ENCODE measurements around the gene GDPGP1. TPM values are rescaled to one million over a fixed set of nuclear protein-coding genes. Genes with fewer than 3 reads are reported as not detected.
"Not testable (repeated sequence)": the region's sequence is repeated elsewhere in the genome, so short reads cannot be mapped to it uniquely, and the experiment has no call there.

GDPGP1 gene
- total RNA-seq, 3 donors from 2014 or later (not counting 1 experiment from before 2014, with no cell fraction given), result 7.8 to 11.1 (median 9.5) TPM

- H3K36me3 Mint-ChIP-seq; H3K4me3 Mint-ChIP-seq; H3K27ac ChIP-seq (ENCODE audit: low read length); H3K9me3 ChIP-seq (ENCODE audit: control insufficient read depth, insufficient read depth, low read length); H3K27me3 ChIP-seq (ENCODE audit: control insufficient read depth, insufficient read depth, low read length); H3K36me3 ChIP-seq (ENCODE audit: control insufficient read depth, insufficient read depth, low read length); H3K4me3 ChIP-seq (ENCODE audit: low read length); H3K27ac Mint-ChIP-seq; H3K4me1 Mint-ChIP-seq; H3K9me3 Mint-ChIP-seq; intact Hi-C loops (cut with micrococcal nuclease); H3K4me1 ChIP-seq (ENCODE audit: control insufficient read depth, insufficient read depth, low read length); H3K27me3 Mint-ChIP-seq (ENCODE audit: low read depth in 2 of 2): not testable (repeated sequence)
- 49% methylated on average over 13 of the region's 13 CpGs for WGBS (ENCODE audit: insufficient coverage)
- peak; percentile 60 to 81 for DNase-seq
- peak in 2 of 3 donors; percentile 53 to 57 for ATAC-seq
- TF ChIP-seq CTCF (IDR thresholded peaks at IDR 0.05), result peak; percentile 72
Measured at GRCh38 chr15:90293040-90293810, 59.2 kb downstream of the GDPGP1 start.

GRCh38 chr15:90294159-90294558, 60.1 kb downstream of the GDPGP1 start:
- no peak overlapping the region for H3K27ac Mint-ChIP-seq
- ATAC-seq (no peak), DNase-seq (no peak)
- no peak overlapping the region for H3K4me3 ChIP-seq (ENCODE audit: low read length)
- no peaks in the 10 kb centered on the region for H3K9me3 Mint-ChIP-seq
- intact Hi-C loops (cut with micrococcal nuclease), result no loop called here
- H3K27me3 Mint-ChIP-seq (ENCODE audit: low read depth in 2 of 2), result peaks cover 0 to 6% of the 10 kb centered on the region in 2 donors
- H3K9me3 ChIP-seq (ENCODE audit: control insufficient read depth, insufficient read depth, low read length), result no peaks in the 10 kb centered on the region
- no peaks in the 10 kb centered on the region for H3K36me3 Mint-ChIP-seq
- H3K4me1 ChIP-seq (ENCODE audit: control insufficient read depth, insufficient read depth, low read length), result peaks cover 4% of the 10 kb centered on the region
- no peaks in the 10 kb centered on the region for H3K36me3 ChIP-seq (ENCODE audit: control insufficient read depth, insufficient read depth, low read length)
- H3K4me1 Mint-ChIP-seq, result peaks cover 6 to 7% of the 10 kb centered on the region in 2 donors
- no peak overlapping the region for H3K4me3 Mint-ChIP-seq
- WGBS (ENCODE audit: insufficient coverage), result 93% methylated on average over 6 of the region's 6 CpGs
- H3K27me3 ChIP-seq (ENCODE audit: control insufficient read depth, insufficient read depth, low read length), result no peaks in the 10 kb centered on the region
- no peak for TF ChIP-seq CTCF (IDR thresholded peaks at IDR 0.05)
- no peak overlapping the region for H3K27ac ChIP-seq (ENCODE audit: low read length)

GRCh38 chr15:90294601-90295269, 60.7 kb downstream of the GDPGP1 start:
- Mint-ChIP-seq H3K27ac (no peak overlapping the region), H3K27me3 (ENCODE audit: low read depth in 2 of 2) (peaks cover 0 to 6% of the 10 kb centered on the region in 2 donors), H3K4me3 (no peak overlapping the region), H3K9me3 (no peaks in the 10 kb centered on the region), H3K4me1 (peaks cover 6 to 7% of the 10 kb centered on the region in 2 donors), H3K36me3 (no peaks in the 10 kb centered on the region)
- Histone ChIP-seq H3K36me3 (ENCODE audit: control insufficient read depth, insufficient read depth, low read length) (no peaks in the 10 kb centered on the region), H3K4me1 (ENCODE audit: control insufficient read depth, insufficient read depth, low read length) (peaks cover 4% of the 10 kb centered on the region), H3K27ac (ENCODE audit: low read length) (no peak overlapping the region), H3K9me3 (ENCODE audit: control insufficient read depth, insufficient read depth, low read length) (no peaks in the 10 kb centered on the region), H3K4me3 (ENCODE audit: low read length) (no peak overlapping the region), H3K27me3 (ENCODE audit: control insufficient read depth, insufficient read depth, low read length) (no peaks in the 10 kb centered on the region)
- ATAC-seq (no peak), DNase-seq (no peak)
- no peak for TF ChIP-seq CTCF (IDR thresholded peaks at IDR 0.05)
- intact Hi-C loops (cut with micrococcal nuclease), result no loop called here
- 90% methylated on average over 16 of the region's 16 CpGs for whole genome bisulfite sequencing (ENCODE audit: insufficient coverage)

Data from natural killer cell (primary cell).